ENCODE results near the gene SHISA5.

DNA sequence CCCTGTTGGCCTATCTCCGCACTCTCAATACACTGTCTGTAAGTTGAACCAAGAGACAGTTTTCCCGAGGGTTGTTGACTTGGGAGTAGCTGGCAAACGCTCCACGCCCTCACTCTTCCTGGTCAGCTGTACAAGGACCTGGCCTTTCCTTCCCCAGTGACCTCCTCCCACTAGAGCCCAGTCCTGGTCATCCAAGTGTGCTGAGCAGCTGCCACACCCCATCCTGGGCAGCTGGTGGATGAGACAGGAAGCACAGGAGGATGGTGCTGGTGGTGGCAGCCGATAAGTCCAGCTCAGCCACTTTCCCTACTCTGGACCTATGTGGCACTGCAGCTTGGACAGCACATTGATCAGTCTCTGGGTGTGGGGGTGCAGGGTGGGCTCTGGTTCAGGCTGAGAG, 32.8 kb upstream of the SHISA5 start:
- TF ChIP-seq, protein P1, sequence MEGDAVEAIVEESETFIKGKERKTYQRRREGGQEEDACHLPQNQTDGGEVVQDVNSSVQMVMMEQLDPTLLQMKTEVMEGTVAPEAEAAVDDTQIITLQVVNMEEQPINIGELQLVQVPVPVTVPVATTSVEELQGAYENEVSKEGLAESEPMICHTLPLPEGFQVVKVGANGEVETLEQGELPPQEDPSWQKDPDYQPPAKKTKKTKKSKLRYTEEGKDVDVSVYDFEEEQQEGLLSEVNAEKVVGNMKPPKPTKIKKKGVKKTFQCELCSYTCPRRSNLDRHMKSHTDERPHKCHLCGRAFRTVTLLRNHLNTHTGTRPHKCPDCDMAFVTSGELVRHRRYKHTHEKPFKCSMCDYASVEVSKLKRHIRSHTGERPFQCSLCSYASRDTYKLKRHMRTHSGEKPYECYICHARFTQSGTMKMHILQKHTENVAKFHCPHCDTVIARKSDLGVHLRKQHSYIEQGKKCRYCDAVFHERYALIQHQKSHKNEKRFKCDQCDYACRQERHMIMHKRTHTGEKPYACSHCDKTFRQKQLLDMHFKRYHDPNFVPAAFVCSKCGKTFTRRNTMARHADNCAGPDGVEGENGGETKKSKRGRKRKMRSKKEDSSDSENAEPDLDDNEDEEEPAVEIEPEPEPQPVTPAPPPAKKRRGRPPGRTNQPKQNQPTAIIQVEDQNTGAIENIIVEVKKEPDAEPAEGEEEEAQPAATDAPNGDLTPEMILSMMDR (IDR thresholded peaks at IDR 0.05; ENCODE audit: insufficient read depth, low read depth, low read length) = no peak
- TF ChIP-seq EZH2 (IDR thresholded peaks at IDR 0.05; ENCODE audit: insufficient read depth, low read length) = no peak

Data from astrocyte (in vitro differentiated cells and primary cell).